Measurements from ENCODE around the gene TPD52L1.

DNA sequence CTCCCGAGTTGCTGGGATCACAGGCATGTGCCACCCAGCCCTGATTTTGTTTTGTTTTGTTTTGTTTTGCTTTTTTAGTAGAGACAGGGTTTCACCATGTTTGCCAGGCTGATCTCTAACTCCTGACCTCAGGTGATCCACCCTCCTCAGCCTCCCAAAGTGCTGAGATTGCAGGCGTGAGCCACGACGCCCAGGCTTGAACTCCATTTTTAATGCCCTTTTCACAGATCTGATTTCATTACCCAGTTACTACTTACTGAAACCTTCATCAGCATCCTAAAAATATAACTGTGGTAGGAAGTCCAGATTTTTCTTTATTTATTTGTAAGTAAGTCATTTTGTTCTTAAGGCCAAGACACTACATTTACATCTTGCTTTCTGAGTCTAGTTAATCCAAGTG, 84.2 kb downstream of the TPD52L1 start:
- TF ChIP-seq, protein P1, sequence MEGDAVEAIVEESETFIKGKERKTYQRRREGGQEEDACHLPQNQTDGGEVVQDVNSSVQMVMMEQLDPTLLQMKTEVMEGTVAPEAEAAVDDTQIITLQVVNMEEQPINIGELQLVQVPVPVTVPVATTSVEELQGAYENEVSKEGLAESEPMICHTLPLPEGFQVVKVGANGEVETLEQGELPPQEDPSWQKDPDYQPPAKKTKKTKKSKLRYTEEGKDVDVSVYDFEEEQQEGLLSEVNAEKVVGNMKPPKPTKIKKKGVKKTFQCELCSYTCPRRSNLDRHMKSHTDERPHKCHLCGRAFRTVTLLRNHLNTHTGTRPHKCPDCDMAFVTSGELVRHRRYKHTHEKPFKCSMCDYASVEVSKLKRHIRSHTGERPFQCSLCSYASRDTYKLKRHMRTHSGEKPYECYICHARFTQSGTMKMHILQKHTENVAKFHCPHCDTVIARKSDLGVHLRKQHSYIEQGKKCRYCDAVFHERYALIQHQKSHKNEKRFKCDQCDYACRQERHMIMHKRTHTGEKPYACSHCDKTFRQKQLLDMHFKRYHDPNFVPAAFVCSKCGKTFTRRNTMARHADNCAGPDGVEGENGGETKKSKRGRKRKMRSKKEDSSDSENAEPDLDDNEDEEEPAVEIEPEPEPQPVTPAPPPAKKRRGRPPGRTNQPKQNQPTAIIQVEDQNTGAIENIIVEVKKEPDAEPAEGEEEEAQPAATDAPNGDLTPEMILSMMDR (IDR thresholded peaks at IDR 0.05): no peak
- TF ChIP-seq POLR2A (IDR thresholded peaks at IDR 0.05): no peak
